NCI-H2227 (cell line): ENCODE results near the gene NUMA1.

Experiments used
- DNase-seq: peaks from one replicate; lab custom pipeline; 2025; ENCODE audit not compliant: unreplicated experiment; lab: John Stamatoyannopoulos, UW

The NUMA1 gene

GRCh38 chr11:72066855-72067254, 13.5 kb downstream of the NUMA1 start:
- DNase-seq = no peak

DNA sequence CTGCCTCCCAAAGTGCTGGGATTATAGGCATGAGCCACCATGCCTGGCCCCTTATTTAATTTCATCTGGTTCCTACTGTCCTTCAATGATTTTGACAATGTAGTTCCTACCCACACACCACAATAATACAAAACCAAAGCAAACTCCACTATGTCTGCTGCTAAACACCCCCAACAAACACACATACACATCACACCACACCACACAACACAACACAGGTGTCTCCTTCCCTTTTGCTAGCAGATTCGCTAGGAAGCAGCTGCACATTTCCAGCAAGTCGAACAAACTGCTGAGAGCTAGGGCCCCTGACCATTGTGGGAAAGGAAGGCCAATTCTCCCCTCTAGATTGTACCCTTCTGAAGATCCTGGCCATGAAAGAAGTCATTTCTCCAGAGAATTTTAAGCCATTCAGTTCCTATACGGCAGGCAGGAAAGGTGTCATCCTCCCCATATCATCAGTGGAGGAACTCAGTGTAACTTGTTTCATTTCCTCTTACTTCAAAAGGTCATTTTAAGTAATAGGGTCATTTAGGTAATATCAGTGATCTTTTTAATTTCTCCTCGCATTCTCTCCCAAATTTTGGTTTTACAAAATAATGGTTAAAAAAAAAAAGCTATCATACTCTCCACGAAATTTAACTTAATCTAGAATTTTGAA, 18.5 kb downstream of the NUMA1 start:
- no peak for DNase-seq

DNA sequence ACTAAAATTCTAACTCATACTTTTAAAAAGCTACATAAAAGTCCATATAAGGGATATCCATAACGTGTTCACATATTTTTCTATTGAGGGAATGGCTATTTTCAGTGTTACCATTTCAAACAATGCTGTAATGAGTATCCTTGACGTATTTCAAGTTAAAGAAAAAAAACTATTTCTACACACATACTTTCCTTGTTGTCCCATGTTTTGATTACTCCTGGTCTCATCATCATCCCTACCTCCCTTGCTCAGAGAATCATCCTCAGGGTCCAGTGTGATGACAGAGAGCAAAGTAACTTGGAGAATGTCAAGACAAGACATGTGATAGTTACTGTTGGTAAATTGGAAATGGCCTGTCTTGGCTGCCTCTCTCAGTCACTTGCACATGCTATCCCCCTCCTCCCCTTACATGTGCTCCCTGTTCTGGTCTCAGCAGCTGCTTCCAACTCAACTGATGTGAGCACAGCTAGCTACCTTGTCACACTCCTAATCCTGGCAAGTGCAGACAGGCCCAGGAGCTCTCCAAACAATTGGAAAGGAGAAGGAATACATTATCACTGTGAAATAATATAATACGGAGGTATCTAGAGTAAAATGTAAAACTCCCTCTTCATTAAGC, 21.8 kb downstream of the NUMA1 start:
- DNase-seq = no peak

DNA sequence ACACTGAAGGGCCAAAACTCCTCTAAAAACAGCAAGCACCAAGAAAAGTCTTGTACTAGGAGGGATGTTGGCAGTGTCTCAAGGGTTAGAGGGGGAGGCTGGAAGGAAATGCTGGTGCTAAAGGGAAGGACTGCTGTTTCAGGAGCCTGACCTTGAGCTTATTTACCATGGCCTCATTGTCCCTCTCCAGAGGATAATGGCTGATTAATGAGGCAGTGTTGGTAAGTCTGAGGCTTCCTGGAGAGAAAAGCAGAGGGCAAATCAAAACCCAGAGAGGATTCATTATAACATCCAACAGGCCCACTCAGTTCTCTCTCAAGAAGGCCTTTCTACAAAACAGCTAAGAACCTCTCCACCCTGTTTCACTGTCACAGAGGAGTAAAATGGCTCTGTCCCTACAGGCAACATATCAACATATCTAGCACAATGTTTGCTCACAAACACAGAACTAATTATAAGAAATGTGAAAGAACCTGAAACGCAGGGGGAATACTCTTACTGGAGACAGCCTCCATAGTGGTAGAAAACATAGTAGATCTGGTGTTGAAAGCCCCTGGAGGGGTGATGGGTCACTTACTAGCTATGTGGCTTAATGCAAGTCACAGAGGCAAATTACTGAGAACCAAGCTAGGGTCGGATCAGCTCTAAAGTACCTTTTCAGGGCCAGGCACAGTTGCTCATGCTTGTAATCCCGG, 31.4 kb downstream of the NUMA1 start:
- DNase-seq = peak; percentile 87

- DNase-seq = no peak
Measured at GRCh38 chr11:72045849-72046248, 34.5 kb downstream of the NUMA1 start.

- DNase-seq = no peak
Measured at GRCh38 chr11:72042064-72042745, 38.1 kb downstream of the NUMA1 start.

GRCh38 chr11:72041364-72042063, 38.8 kb downstream of the NUMA1 start:
- DNase-seq = peak; percentile 75

DNA sequence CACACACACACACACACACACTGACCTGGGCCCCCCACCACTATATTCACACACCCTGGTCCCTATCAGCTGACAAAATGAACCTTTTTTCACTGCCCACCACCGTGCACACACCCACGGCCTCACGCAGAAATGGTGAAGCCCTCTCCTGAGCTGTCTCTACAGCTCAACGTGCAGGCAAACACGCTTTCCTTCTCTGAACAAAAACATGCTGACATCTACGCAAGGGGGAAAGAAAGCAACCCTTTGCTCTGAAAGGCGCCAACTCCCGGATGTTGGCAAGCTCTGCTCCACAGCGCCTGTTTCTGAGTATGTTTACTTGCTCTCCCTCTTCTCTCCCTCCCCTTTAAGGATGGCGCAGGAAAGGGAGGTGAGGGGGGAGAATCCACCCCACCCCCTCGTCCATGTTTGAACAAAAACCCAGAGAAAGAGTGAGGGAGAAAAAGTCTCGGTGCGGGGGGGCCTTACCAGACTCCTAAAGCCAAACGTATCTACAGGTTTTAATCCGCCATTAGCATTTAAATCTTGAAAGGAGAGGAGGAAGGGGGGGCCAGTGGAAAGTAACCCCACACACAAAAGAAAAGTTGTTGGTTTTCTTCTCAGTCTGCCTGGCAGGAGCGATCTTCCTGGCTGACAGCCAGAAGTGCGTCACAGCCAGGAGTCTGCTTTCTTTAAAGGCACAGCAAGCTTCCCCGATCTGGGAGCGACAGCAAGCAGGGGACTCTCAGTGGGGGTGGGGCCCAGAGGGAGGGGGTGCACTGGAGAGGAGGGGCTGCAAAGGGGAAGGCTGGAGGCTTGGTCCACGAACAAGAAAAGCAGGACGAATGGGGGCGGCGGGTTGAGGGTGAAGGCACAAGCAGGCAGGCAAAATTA, 39.6 kb downstream of the NUMA1 start:
- peak; percentile 91 for DNase-seq

- no peak for DNase-seq
Measured at GRCh38 chr11:72039856-72040401, 40.4 kb downstream of the NUMA1 start.

GRCh38 chr11:72039031-72039855, 41.1 kb downstream of the NUMA1 start:
- peak; percentile 20 for DNase-seq

GRCh38 chr11:72038491-72038890, 41.9 kb downstream of the NUMA1 start:
- no peak for DNase-seq

DNA sequence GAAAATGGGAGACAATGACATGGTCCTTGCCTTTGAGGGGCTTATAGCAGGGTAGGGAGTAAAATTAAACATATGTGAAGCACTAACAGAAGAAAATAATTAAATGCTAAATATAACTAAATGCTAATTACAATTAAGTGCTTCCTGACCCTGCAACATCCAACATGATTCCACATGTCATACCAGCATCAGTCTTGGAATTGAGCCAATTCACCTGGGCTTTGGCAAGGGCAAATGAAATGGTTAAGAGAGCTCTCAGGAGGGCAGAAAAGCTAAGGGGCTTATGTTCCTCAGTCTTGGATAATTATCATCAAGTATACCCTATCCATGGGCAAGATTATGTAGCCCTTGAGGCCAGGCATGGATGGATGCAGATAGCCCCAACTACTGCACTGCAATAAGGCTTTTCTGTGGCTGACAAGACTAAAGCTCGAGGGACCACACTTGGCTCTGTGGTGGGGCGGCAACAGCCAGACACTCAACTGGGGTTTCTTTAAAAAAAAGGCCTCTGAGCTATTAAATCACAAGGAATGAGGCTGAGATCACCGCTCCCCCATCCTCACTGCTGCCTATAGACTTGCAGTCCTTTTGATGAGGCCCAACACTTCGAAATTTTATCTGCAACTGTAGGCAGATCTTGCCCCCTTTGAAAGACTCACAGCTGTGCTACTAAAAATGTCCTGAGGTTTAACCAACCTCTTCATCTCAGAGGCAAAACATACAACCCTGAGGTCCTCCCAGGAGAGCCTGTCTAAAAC, 42.6 kb downstream of the NUMA1 start:
- no peak for DNase-seq

- no peak for DNase-seq
Measured at GRCh38 chr11:72036687-72037086, 43.7 kb downstream of the NUMA1 start.

DNA sequence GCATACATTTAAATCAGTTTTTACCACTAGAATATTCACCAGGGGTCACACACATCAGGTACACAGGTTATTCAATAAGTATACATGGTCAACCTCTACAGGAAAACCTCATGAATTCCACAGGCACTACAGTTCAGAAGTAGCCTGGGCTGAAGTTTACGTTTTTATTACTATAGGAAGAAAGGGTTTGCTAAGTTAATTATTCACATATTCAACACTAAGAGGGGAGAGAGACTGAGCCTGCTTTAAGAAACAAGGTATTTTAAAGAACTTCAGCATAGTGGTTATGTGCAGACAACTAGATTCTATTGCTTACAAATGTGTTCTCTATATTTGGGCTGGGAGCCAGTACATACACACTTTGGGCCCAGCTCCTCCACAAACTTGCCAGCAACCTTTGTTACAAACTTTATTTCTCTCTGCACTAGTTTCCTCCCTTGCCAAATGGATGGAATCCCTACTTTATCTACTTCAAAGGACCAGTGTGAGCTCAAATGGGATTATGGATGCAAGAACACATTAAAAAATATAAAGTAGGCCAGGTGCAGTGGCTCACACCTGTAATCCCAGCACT, 49.8 kb downstream of the NUMA1 start:
- DNase-seq = no peak

GRCh38 chr11:72026090-72026489, 54.3 kb downstream of the NUMA1 start:
- no peak for DNase-seq

- no peak for DNase-seq
Measured at GRCh38 chr11:72024069-72024754, 56.1 kb downstream of the NUMA1 start.

DNA sequence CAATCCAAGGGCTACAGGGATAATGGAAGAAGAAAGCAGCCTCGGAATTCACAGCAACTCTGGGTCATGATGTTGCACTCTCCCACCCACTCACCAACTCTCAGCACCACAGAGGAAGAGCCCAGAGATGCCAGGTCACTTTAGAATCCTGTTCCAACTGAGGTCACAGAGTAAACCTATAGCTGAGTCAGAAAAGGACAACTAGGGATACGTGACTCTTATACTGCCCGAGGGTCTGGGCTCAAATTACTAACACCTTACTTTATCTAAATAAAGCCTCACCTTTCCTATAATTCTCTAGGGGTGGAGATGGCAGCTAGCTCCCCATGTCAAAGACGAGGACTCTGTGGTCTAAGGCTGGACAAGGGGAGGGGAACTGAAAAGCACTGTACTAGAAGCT, 57.0 kb downstream of the NUMA1 start:
- DNase-seq = no peak
